Activated T-helper 1 cell treated with anti-CD3 and anti-CD28 coated beads, Interleukin-12 subunit alpha, Interleukin-12 subunit beta, Interleukin-2, Interleukin-4 antibody, amounts not matched to agents 30 ng/mL and 10 ng/mL and 1 ng/mL, durations not matched to agents 14 hours and 24 hours and 36 hours (primary cell): ENCODE measurements around the gene SGCD. TPM values are rescaled to one million over a fixed set of nuclear protein-coding genes. Genes with fewer than 3 reads are reported as not detected.

Experiments used
- DNase-seq: peaks from one replicate; pipeline ENCODE4 v3.0.0; 2021; ENCODE audit warnings: low spot score
- H3K27ac Mint-ChIP-seq: one replicate; pipeline ENCODE4 v1.8.0; 2021; ENCODE audit warnings: mild to moderate bottlenecking, mixed read lengths
- H3K27me3 Mint-ChIP-seq: one replicate; pipeline ENCODE4 v1.8.0; 2022; ENCODE audit warnings: mild to moderate bottlenecking, moderate library complexity, mixed read lengths; ENCODE audit not compliant: insufficient read depth
- H3K36me3 Mint-ChIP-seq: one replicate; pipeline ENCODE4 v1.8.0; 2021; ENCODE audit warnings: low read depth, mixed read lengths
- H3K4me1 Mint-ChIP-seq: one replicate; pipeline ENCODE4 v1.8.0; 2021; ENCODE audit warnings: low read depth, mixed read lengths
- H3K4me3 Mint-ChIP-seq: one replicate; pipeline ENCODE4 v1.8.0; 2021; ENCODE audit warnings: mild to moderate bottlenecking, moderate library complexity, mixed read lengths
- H3K9me3 Mint-ChIP-seq: one replicate; pipeline ENCODE4 v1.8.0; 2021; ENCODE audit warnings: mixed read lengths
- intact Hi-C: fragments of 100-400 bp; cut with micrococcal nuclease; formaldehyde crosslinking; loops from one replicate; pipeline ENCODE4 v1.15.1; 2024
- total RNA-seq: library from RNA; stranded (reverse); gene quantifications from 2 replicates; pipeline ENCODE4 v1.2.3, GENCODE V29; 2022

The SGCD gene
- total RNA-seq, 1 donor from 2014 or later: not detected

GRCh38 chr5:156669416-156669815 lies 342.5 kb downstream of the SGCD start:
- H3K4me3 Mint-ChIP-seq: no peak overlapping the region
- DNase-seq: no peak
- H3K36me3 Mint-ChIP-seq: peaks cover 2% of the 10 kb centered on the region
- intact Hi-C loops: no loop called here
- H3K27ac Mint-ChIP-seq: no peak overlapping the region
- H3K4me1 Mint-ChIP-seq: no peaks in the 10 kb centered on the region
- no peaks in the 10 kb centered on the region for H3K9me3 Mint-ChIP-seq
- peaks cover 4% of the 10 kb centered on the region for H3K27me3 Mint-ChIP-seq

- intact Hi-C loops: no loop called here
- no peak overlapping the region for H3K27ac Mint-ChIP-seq
Observed at GRCh38 chr5:156670615-156671014, 343.7 kb downstream of the SGCD start.

GRCh38 chr5:156675395-156675794 lies 348.4 kb downstream of the SGCD start:
- intact Hi-C loops: no loop called here
- Mint-ChIP-seq H3K27me3 (peaks cover 12% of the 10 kb centered on the region), H3K27ac (no peak overlapping the region), H3K4me1 (no peaks in the 10 kb centered on the region), H3K36me3 (peaks cover 2% of the 10 kb centered on the region), H3K4me3 (no peak overlapping the region), H3K9me3 (no peaks in the 10 kb centered on the region)
- DNase-seq: no peak

More at GRCh38 chr5:156670615-156671014, 343.7 kb downstream of the SGCD start:
- Mint-ChIP-seq H3K4me1 (no peaks in the 10 kb centered on the region), H3K9me3 (no peaks in the 10 kb centered on the region), H3K36me3 (peaks cover 2% of the 10 kb centered on the region), H3K4me3 (no peak overlapping the region), H3K27me3 (peaks cover 4% of the 10 kb centered on the region)
- DNase-seq: no peak

- Mint-ChIP-seq H3K9me3 (no peaks in the 10 kb centered on the region), H3K4me1 (no peaks in the 10 kb centered on the region), H3K27ac (no peak overlapping the region), H3K36me3 (no peaks in the 10 kb centered on the region), H3K27me3 (peaks cover 8% of the 10 kb centered on the region), H3K4me3 (no peak overlapping the region)
- no peak for DNase-seq
- intact Hi-C loops: no loop called here
Observed at GRCh38 chr5:156677963-156678362, 351.0 kb downstream of the SGCD start.

- Mint-ChIP-seq H3K4me3 (no peak overlapping the region), H3K27me3 (peaks cover 8% of the 10 kb centered on the region), H3K27ac (no peak overlapping the region), H3K9me3 (no peaks in the 10 kb centered on the region), H3K36me3 (no peaks in the 10 kb centered on the region), H3K4me1 (no peaks in the 10 kb centered on the region)
- DNase-seq: no peak
- intact Hi-C loops: no loop called here
Observed at GRCh38 chr5:156678484-156678883, 351.5 kb downstream of the SGCD start.

- no peak overlapping the region for H3K27ac Mint-ChIP-seq
- DNase-seq: no peak
- H3K4me1 Mint-ChIP-seq: no peaks in the 10 kb centered on the region
- H3K9me3 Mint-ChIP-seq: no peaks in the 10 kb centered on the region
- H3K27me3 Mint-ChIP-seq: peaks cover 13% of the 10 kb centered on the region
- intact Hi-C loops: no loop called here
- no peak overlapping the region for H3K4me3 Mint-ChIP-seq
- no peaks in the 10 kb centered on the region for H3K36me3 Mint-ChIP-seq
Observed at GRCh38 chr5:156680831-156681230, 353.9 kb downstream of the SGCD start.

DNA sequence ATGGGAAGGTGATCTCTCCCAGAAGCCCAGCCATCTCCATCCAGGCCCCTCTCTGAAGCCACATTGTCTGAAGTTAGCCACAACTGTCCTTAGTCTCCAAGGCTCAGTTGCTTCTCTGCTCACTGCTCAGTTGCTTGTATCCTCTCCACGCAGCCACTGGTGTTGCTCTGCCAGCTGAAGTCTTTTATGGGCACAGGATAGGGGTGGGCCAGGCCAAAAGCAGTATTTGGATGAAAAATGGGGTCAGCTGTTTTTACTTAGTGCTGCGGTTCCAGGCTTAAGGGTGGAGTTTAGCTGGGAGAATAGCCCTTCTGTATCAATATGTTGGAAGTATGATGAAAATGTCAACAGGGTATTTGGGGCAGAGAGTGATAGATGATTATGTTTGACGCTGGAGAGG lies 354.3 kb downstream of the SGCD start:
- Mint-ChIP-seq H3K9me3 (no peaks in the 10 kb centered on the region), H3K36me3 (no peaks in the 10 kb centered on the region), H3K27me3 (peaks cover 13% of the 10 kb centered on the region), H3K27ac (no peak overlapping the region), H3K4me3 (no peak overlapping the region), H3K4me1 (no peaks in the 10 kb centered on the region)
- DNase-seq: no peak
- intact Hi-C loops: no loop called here

DNA sequence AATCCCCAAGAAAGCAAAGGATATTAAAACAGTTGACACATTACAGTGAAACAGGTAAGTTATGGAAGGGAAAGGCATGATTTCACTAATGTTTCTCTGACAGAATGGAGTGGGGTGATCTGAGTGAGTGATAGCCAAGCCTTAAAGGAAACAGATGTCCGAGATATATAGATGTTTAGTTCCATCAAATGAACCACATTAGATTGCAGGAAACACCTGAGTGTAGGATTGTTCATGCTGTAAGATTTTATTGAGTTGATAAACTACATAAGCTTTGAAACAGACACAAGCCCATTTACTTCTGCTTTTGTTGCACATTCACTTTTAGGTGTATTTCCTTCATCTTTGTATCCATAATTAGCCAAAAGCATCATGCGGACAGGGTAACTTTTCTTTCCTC lies 356.0 kb downstream of the SGCD start:
- Mint-ChIP-seq H3K9me3 (no peaks in the 10 kb centered on the region), H3K4me1 (no peaks in the 10 kb centered on the region), H3K36me3 (no peaks in the 10 kb centered on the region), H3K27me3 (peaks cover 18% of the 10 kb centered on the region), H3K4me3 (no peak overlapping the region), H3K27ac (no peak overlapping the region)
- intact Hi-C loops: no loop called here
- DNase-seq: no peak

GRCh38 chr5:156683509-156683908 lies 356.5 kb downstream of the SGCD start:
- intact Hi-C loops: no loop called here
- peaks cover 23% of the 10 kb centered on the region for H3K27me3 Mint-ChIP-seq
- H3K4me3 Mint-ChIP-seq: no peak overlapping the region
- no peak for DNase-seq
- no peaks in the 10 kb centered on the region for H3K9me3 Mint-ChIP-seq
- H3K27ac Mint-ChIP-seq: no peak overlapping the region
- H3K36me3 Mint-ChIP-seq: no peaks in the 10 kb centered on the region
- H3K4me1 Mint-ChIP-seq: no peaks in the 10 kb centered on the region

DNA sequence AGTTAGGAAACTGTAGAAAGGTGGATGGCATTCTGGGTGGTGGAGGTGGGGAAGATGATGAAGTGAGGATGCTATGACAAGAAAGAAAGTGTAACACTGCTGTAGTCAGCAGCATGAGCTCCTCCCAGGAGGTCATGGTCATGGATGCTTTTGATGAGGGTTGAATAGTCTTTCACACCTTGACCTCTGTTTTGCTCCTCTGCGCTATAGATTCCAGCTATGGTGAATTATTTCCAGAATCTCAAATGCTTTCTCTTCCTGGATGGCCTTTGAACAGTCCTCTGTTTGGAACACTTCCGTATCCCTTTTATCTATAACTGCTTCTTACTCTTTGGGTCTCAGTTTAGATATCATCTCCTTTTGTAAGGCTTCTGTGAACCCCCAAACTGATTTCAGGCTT lies 357.3 kb downstream of the SGCD start:
- no peak for DNase-seq
- intact Hi-C loops: no loop called here
- Mint-ChIP-seq H3K27me3 (peaks cover 28% of the 10 kb centered on the region), H3K9me3 (no peaks in the 10 kb centered on the region), H3K4me3 (no peak overlapping the region), H3K27ac (no peak overlapping the region), H3K4me1 (no peaks in the 10 kb centered on the region), H3K36me3 (no peaks in the 10 kb centered on the region)

GRCh38 chr5:156685481-156685880 lies 358.5 kb downstream of the SGCD start:
- DNase-seq: no peak
- intact Hi-C loops: no loop called here
- no peak overlapping the region for H3K4me3 Mint-ChIP-seq
- no peaks in the 10 kb centered on the region for H3K9me3 Mint-ChIP-seq
- H3K36me3 Mint-ChIP-seq: no peaks in the 10 kb centered on the region
- no peak overlapping the region for H3K27ac Mint-ChIP-seq
- peaks cover 32% of the 10 kb centered on the region for H3K27me3 Mint-ChIP-seq
- no peaks in the 10 kb centered on the region for H3K4me1 Mint-ChIP-seq

GRCh38 chr5:156686380-156686779 lies 359.4 kb downstream of the SGCD start:
- H3K9me3 Mint-ChIP-seq: no peaks in the 10 kb centered on the region
- H3K4me3 Mint-ChIP-seq: no peak overlapping the region
- peaks cover 34% of the 10 kb centered on the region for H3K27me3 Mint-ChIP-seq
- no peaks in the 10 kb centered on the region for H3K4me1 Mint-ChIP-seq
- intact Hi-C loops: no loop called here
- no peaks in the 10 kb centered on the region for H3K36me3 Mint-ChIP-seq
- no peak overlapping the region for H3K27ac Mint-ChIP-seq
- no peak for DNase-seq

DNA sequence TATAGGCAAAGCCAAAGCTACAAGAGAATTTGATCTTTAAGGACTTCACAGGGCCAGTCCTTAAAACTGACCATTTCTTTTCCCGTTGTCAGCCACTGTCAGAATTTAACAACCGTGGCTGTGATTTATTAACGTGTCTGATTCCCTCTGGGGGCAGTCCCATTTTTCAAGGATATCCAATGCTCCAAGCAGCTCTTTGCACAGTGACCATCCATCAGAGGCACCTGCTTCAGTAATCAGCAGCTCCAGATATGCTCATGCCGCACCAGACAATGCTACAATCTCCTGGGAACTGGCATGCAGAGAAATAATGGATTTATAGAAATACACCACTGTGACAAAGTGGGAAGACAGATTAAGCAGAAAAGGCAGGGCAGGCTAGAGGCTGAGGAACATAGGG lies 359.8 kb downstream of the SGCD start:
- Mint-ChIP-seq H3K9me3 (no peaks in the 10 kb centered on the region), H3K36me3 (no peaks in the 10 kb centered on the region), H3K27me3 (peaks cover 34% of the 10 kb centered on the region), H3K4me3 (no peak overlapping the region), H3K4me1 (no peaks in the 10 kb centered on the region), H3K27ac (no peak overlapping the region)
- no peak for DNase-seq
- intact Hi-C loops: no loop called here

GRCh38 chr5:156687514-156687913 lies 360.6 kb downstream of the SGCD start:
- intact Hi-C loops: no loop called here
- Mint-ChIP-seq H3K27me3 (peaks cover 38% of the 10 kb centered on the region), H3K36me3 (no peaks in the 10 kb centered on the region), H3K4me1 (no peaks in the 10 kb centered on the region), H3K9me3 (no peaks in the 10 kb centered on the region), H3K4me3 (no peak overlapping the region), H3K27ac (no peak overlapping the region)
- DNase-seq: no peak
